Neural cell (in vitro differentiated cells): ENCODE data around the gene SMOC1. TPM values are rescaled to one million over a fixed set of nuclear protein-coding genes. Genes with fewer than 3 reads are reported as not detected.

Experiments
- H2AFZ ChIP-seq: fragments of 200-600, 300-800 bp; sonication (generic), shearing (Covaris generic); 2 replicates; pipeline ENCODE4 v1.6.0; 2014; ENCODE audit warnings: low read depth, mild to moderate bottlenecking, antibody characterized with exemption, low read length, moderate library complexity
- H3F3A ChIP-seq: fragments of 200-600 bp; shearing (Covaris generic); 2 replicates; pipeline ENCODE4 v1.6.1; 2016; ENCODE audit warnings: mild to moderate bottlenecking, moderate library complexity, mixed read lengths, antibody characterized with exemption, low read length; ENCODE audit not compliant: insufficient read depth, poor library complexity, severe bottlenecking
- H3K27ac ChIP-seq: fragments of 200-600, 300-800 bp; sonication (generic), shearing (Covaris generic); 2 replicates; pipeline ENCODE4 v1.5.1; 2014; ENCODE audit warnings: mild to moderate bottlenecking, low read length, moderate library complexity
- H3K27me3 ChIP-seq: fragments of 300-800, 200-600 bp; sonication (generic), shearing (Covaris generic); 2 replicates; pipeline ENCODE4 v1.6.0; 2014; ENCODE audit warnings: mild to moderate bottlenecking, low read depth, low read length, moderate library complexity; ENCODE audit not compliant: insufficient read depth
- H3K36me3 ChIP-seq: fragments of 300-800, 200-600 bp; sonication (generic), shearing (Covaris generic); 2 replicates; pipeline ENCODE4 v1.5.1; 2014; ENCODE audit warnings: mild to moderate bottlenecking, antibody characterized with exemption, low read length, moderate library complexity; ENCODE audit not compliant: insufficient read depth
- H3K4me2 ChIP-seq: fragments of 300-800, 200-600 bp; sonication (generic), shearing (Covaris generic); 2 replicates; pipeline ENCODE4 v1.6.0; 2014; ENCODE audit warnings: mild to moderate bottlenecking, low read length
- H3K4me3 ChIP-seq: fragments of 300-800, 200-600 bp; sonication (generic), shearing (Covaris generic); 2 replicates; pipeline ENCODE4 v1.5.1; 2014; ENCODE audit warnings: mild to moderate bottlenecking, low read length, moderate library complexity
- H3K79me2 ChIP-seq: fragments of 200-600 bp; shearing (Covaris generic); replicated peaks from 2 replicates; pipeline ENCODE4 v1.6.0; 2014; ENCODE audit warnings: mild to moderate bottlenecking, low read length, moderate library complexity; ENCODE audit not compliant: insufficient read depth
- H3K9ac ChIP-seq: fragments of 300-800, 200-600 bp; sonication (generic), shearing (Covaris generic); 2 replicates; pipeline ENCODE4 v1.6.1; 2016; ENCODE audit warnings: mild to moderate bottlenecking, low read length, mixed read lengths
- H3K9me2 ChIP-seq: fragments of 200-600 bp; shearing (Covaris generic); 2 replicates; pipeline ENCODE4 v1.6.1; 2016; ENCODE audit warnings: mild to moderate bottlenecking, low read length, mixed read lengths; ENCODE audit not compliant: insufficient read depth
- H3K9me3 ChIP-seq: fragments of 200-600, 300-800 bp; sonication (generic), shearing (Covaris generic); 2 replicates; pipeline ENCODE4 v1.6.1; 2016; ENCODE audit warnings: mild to moderate bottlenecking, mixed run types, low read length, moderate library complexity, mixed read lengths
- H4K20me1 ChIP-seq: fragments of 200-600 bp; shearing (Covaris generic); 2 replicates; pipeline ENCODE4 v1.6.1; 2016; ENCODE audit warnings: mild to moderate bottlenecking, mixed run types; ENCODE audit not compliant: insufficient read depth
- CTCF ChIP-seq: fragments of 450-650 bp; IDR thresholded peaks from 2 replicates; pipeline ENCODE4 v1.5.1; 2014; ENCODE audit warnings: antibody characterized with exemption, mild to moderate bottlenecking, moderate library complexity; ENCODE audit not compliant: poor library complexity, severe bottlenecking
- EP300 ChIP-seq: fragments of 450-650 bp; conservative IDR thresholded peaks from 2 replicates; pipeline ENCODE4 v1.6.1; 2014; ENCODE audit warnings: antibody characterized with exemption, mild to moderate bottlenecking, moderate library complexity; ENCODE audit not compliant: poor library complexity, severe bottlenecking
- EZH2 ChIP-seq: fragments of 200-600, 300-800 bp; shearing (Covaris generic), sonication (generic); IDR thresholded peaks from 2 replicates; pipeline ENCODE4 v1.6.1; 2014; ENCODE audit warnings: antibody characterized with exemption, low read length, borderline replicate concordance, mild to moderate bottlenecking; ENCODE audit not compliant: insufficient read depth, poor library complexity, severe bottlenecking
- MXI1 ChIP-seq: fragments of 450-650 bp; conservative IDR thresholded peaks from 2 replicates; pipeline ENCODE4 v1.6.1; 2014; ENCODE audit warnings: antibody characterized with exemption, mild to moderate bottlenecking; ENCODE audit not compliant: poor library complexity, severe bottlenecking
- POLR2AphosphoS5 ChIP-seq: IDR thresholded peaks from 2 replicates; pipeline ENCODE4 v1.6.1; 2012
- RAD21 ChIP-seq: fragments of 450-650 bp; conservative IDR thresholded peaks from 2 replicates; pipeline ENCODE4 v1.6.1; 2014; ENCODE audit warnings: antibody characterized with exemption, mild to moderate bottlenecking, moderate library complexity
- REST ChIP-seq: IDR thresholded peaks from 2 replicates; pipeline ENCODE4 v1.6.1; 2012; ENCODE audit warnings: borderline replicate concordance
- SMC3 ChIP-seq: fragments of 450-650 bp; conservative IDR thresholded peaks from 2 replicates; pipeline ENCODE4 v1.6.1; 2014; ENCODE audit warnings: antibody characterized with exemption, mild to moderate bottlenecking, moderate library complexity; ENCODE audit not compliant: poor library complexity
- TAF1 ChIP-seq: IDR thresholded peaks from 2 replicates; pipeline ENCODE4 v1.6.1; 2012; ENCODE audit warnings: low read depth
- polyA plus RNA-seq: library from polyadenylated mRNA; depleted of rRNA; stranded (reverse); fragments of >200 nt; gene quantifications from 2 replicates; pipeline ENCODE4 v1.2.3, GENCODE V29; 2014

SMOC1 gene
- polyA plus RNA-seq, 1 donor from 2014 or later = 8.7 TPM

GRCh38 chr14:70061108-70061507 lies 181.9 kb downstream of the SMOC1 start:
- no peaks in the 10 kb centered on the region for H3K27me3 ChIP-seq
- no peaks in the 10 kb centered on the region for H3F3A ChIP-seq
- no peaks in the 10 kb centered on the region for H3K36me3 ChIP-seq
- no peak overlapping the region for H3K9ac ChIP-seq
- H3K27ac ChIP-seq = no peak overlapping the region
- no peaks in the 10 kb centered on the region for H4K20me1 ChIP-seq
- no peaks in the 10 kb centered on the region for H3K79me2 ChIP-seq
- H2AFZ ChIP-seq = no peak overlapping the region
- H3K9me3 ChIP-seq = no peaks in the 10 kb centered on the region
- H3K4me2 ChIP-seq = no peak overlapping the region
- no peaks in the 10 kb centered on the region for H3K9me2 ChIP-seq
- TF ChIP-seq MXI1 (no peak), SMC3 (no peak), TAF1 (no peak), POLR2AphosphoS5 (no peak), EP300 (no peak), RAD21 (no peak), EZH2 (no peak), CTCF (no peak)
- H3K4me3 ChIP-seq = no peak overlapping the region

GRCh38 chr14:70064136-70064865 lies 185.1 kb downstream of the SMOC1 start:
- H3K4me3 ChIP-seq = no peak overlapping the region
- H3K79me2 ChIP-seq = no peaks in the 10 kb centered on the region
- no peaks in the 10 kb centered on the region for H3K27me3 ChIP-seq
- no peak overlapping the region for H3K4me2 ChIP-seq
- no peak overlapping the region for H3K9ac ChIP-seq
- H3F3A ChIP-seq = no peaks in the 10 kb centered on the region
- H2AFZ ChIP-seq = no peak overlapping the region
- H4K20me1 ChIP-seq = no peaks in the 10 kb centered on the region
- H3K9me3 ChIP-seq = no peaks in the 10 kb centered on the region
- H3K27ac ChIP-seq = no peak overlapping the region
- TF ChIP-seq TAF1 (no peak), CTCF (no peak), POLR2AphosphoS5 (no peak), REST (no peak), MXI1 (no peak), SMC3 (no peak), EZH2 (no peak), RAD21 (no peak), EP300 (no peak)
- no peaks in the 10 kb centered on the region for H3K9me2 ChIP-seq
- H3K36me3 ChIP-seq = no peaks in the 10 kb centered on the region
